GM20431 (cell line): ENCODE data around the gene TCF20.

Experiments
- in situ Hi-C: fragments of 300-500 bp; cut with MseI, MboI; formaldehyde crosslinking; loops from one replicate; pipeline ENCODE4 v1.15.0; 2020; ENCODE audit warnings: low sequenced_read_pairs; ENCODE audit not compliant: unreplicated experiment

TCF20 gene

DNA sequence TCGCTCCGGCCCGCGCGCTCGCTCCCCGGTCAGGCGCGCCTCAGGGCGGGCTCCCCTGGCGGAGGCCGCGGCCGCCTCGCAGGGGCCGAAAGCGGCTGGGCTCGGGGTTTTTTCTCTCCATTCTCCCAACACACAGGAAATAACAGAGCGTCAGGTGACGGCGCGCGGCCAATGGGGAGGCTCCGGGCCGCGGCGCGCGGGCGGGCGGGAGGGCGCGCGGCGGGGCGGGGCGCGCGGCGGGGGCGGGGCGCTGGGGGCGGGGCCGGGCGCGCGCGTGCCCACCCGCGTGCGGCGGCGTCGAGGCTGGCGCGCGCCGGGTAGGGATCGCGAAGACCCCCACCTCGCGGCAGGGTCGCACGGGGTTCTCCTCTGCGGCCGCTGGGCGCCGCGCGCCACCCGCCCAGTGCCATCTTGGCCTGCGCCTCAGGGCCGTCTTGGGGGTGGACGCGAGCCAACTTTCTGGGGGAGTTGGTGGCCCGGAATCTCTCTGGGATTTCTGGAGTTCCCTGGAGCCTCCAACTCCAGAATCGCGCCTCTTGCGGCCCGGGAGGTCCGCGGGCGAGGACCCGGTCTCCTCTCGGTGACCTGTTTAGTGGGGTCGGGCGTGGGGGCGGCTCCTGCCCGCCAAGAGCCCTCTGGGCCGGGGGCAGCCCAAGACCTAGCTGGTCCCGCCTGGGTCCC lies at the start of gene TCF20:
TCF20 (minus strand) TSS at position 144 of the 681 bp plus-strand sequence. CDS start 55,348 bp downstream, outside the sequence.
- in situ Hi-C loops: no loop called here

DNA sequence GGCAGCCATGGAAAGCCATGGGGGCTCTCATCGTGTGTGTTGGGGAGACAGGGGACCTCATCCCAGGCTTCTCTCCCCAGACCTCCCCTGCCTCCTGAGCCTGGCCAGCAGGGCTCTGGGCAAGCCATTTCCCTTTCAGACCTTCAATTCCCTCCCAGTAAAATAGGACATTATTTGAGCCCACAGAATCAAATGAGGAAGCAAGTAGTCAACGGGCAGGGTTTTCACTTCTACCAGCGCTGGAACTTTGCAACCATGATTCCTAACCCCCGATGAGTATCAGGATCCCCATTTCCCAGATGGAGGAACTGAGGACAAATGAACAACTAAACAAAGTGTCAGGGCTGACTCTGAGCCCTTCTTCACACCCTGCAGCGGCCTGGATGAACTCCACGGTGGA lies 48.9 kb upstream of the TCF20 start:
- in situ Hi-C loops: no loop called here

DNA sequence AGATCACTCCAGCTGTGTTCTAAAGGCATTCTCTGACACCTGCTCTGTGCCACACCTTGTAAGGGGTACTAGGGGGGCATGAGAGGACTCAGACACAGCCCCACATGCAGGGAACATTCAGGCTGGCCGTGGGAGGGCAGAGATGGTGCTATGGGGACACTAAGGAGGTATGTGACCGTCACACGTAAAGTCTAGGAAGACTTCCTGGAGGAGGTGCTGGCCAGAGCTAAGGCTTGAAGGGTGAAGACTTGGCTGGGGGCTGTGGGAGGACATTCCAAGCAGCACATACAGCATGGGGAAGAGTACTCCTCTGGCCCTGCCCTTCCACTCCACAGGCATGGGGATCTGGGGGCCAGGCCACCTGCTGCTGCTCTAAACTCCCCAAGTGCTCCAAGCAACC lies 48.5 kb upstream of the TCF20 start:
- in situ Hi-C loops: no loop called here

DNA sequence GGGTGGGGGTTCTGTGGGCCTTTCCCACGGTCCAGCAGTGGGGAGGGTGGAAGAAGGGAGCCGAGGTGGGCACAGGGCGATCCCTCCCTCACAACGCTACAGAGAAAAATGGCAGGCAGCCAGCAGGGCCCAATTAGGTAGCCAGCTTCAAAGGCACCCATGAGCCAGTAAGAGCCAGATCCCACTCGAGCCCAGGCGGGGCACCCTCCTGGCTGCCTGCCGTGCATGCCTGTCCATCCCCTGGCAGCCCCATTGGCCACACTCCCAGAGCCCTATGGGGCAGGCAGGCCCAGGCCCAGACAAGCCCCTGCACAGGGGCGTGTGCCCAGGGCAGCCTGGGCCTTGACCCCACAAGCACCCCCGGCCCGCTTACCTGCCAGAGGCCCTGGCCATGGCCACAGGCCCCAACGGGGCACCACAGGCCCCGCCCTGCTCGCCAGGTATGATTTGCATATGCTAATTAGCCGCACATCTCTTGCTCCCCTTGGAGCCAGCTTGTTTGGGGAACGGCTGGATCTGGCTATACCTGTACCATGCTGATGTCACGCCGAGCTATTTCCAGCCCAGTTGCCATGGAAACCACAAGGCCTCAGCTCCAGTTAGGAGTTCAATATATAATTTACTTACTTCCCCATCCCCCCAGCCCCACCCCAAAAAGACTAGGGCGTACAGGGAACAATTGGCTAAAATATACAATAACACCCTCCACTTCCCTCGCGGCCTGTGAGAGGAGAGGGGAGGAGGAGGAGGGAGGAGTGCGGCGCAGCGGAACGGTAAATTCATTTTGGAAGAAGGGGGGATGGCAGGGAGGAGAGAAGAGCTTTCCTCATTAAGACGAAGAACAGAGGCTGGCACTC lies 47.5 kb upstream of the TCF20 start:
- in situ Hi-C loops: no loop called here

DNA sequence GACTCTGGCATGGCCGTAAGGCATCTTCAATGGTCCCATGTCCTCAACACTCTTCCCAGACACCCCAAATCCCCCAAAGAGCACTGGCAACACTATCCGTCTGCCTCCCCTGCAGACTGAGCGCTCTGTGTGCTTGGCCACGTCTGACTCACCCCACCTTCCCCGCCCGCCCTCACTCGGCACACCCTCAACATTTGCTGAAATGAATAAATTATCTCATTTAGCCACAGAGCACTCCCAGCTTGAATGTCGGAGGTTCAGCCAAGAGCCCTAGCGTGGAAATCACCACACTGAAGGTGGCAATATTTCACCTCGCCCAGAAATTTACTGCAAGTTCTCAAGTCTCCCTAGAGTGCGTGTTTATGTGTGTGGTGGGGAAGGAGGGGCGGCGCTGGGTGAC lies 46.6 kb upstream of the TCF20 start:
- in situ Hi-C loops: no loop called here

DNA sequence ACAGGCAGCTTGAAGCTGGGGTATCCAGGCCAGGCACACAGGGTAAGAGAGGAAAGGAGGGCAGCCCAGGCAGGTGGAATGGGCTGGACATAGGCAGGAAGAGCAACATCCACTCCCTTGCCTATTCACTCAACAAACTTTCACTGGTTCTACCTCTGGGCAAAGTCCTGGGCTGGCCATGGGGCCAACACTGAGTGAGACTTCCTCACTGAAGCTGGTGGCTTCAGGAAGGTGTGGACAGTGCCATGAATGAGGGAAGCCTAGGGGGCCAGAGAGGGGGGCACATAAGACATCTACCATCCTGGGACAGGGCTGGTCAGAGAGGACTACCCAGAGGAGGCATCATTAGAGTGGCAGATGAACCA lies 44.9 kb upstream of the TCF20 start:
- in situ Hi-C loops: no loop called here

DNA sequence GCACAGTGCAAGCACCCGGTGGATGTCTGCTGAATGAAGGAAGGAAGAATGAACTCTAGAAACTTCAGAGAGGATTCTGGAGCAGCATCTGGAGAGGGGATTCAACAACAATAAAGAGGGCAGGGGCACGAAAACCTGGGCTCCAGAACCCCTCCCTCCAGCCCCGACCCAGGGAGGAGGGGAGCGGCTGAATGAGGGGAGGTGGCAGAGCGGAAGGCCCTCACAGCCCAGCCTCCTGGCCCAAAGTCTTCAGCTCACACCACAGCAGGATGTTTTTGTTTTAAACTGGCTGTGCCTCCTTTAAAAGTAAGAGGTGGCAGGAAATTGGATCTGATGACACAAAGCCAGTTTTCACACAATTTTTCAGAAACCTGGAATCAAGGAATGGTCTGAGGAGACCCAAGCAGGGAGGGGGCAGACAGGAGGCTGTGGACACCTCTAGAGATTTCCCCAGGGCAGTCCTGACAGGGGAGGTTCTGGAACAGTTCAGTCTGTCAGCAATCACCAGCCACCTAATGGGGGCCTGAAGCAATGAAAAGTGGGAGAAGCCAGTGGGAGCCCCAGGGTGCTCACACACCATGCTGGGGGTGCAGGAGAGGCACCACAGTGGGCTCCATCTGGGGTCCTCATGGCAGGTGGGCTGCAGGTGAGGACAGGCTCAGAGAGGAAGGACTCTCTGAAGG lies 44.4 kb upstream of the TCF20 start:
- in situ Hi-C loops: no loop called here

DNA sequence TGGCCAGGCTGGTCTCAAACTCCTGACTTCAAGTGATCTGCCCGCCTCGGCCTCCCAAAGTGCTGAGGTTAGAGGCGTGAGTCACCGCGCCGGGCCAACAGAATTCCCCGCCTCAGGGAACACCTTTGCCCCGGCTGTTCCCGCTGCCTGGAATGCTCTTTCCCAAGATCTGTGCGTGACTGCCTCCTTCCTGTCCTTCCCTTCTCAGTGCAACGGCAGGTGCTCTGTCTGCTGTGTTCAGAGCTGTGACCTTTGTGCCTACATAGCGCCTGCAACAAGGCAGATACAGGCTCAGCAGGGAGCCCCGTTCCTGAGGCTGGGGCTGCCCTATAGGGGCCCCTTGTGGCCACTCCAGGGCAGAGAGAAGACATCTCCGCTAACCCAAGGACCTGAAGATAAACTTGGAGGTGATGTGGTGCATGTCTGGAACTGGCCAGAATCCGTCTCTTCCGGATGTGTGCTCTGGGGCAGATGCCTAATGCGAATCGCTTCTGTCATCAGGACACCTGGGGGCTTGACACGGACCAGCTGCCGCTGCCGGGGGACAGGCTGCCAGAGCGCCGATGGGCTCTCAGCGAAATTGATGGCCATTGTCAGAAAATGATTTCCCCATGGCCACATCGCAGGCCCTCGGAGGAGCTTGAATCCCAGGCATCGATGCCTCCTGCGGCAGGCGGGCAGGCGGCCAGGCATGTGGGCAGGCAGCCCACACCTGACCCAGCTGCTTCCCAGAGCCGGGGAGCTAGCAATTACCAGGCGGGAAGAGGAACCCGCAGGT lies 43.5 kb upstream of the TCF20 start:
- in situ Hi-C loops: no loop called here

DNA sequence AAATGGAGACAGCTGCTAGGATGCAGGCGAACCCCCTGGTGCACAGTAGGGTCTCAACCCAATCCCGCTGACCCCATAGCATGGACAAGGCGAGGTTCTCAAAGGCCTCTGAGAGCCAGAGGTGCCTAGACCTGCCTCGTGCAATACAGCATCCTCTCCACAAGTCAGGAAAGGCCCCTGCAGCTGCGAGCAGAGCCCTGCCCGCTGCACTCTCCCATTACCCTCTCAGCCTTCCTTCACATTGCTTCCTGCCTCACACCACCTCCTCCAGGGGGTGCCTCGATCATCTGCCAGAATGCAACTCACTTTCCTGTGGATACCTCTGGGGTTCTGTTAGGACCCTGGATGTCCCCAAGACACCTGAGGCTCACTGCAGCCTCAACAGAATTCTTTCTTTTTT lies 42.8 kb upstream of the TCF20 start:
- in situ Hi-C loops: no loop called here

DNA sequence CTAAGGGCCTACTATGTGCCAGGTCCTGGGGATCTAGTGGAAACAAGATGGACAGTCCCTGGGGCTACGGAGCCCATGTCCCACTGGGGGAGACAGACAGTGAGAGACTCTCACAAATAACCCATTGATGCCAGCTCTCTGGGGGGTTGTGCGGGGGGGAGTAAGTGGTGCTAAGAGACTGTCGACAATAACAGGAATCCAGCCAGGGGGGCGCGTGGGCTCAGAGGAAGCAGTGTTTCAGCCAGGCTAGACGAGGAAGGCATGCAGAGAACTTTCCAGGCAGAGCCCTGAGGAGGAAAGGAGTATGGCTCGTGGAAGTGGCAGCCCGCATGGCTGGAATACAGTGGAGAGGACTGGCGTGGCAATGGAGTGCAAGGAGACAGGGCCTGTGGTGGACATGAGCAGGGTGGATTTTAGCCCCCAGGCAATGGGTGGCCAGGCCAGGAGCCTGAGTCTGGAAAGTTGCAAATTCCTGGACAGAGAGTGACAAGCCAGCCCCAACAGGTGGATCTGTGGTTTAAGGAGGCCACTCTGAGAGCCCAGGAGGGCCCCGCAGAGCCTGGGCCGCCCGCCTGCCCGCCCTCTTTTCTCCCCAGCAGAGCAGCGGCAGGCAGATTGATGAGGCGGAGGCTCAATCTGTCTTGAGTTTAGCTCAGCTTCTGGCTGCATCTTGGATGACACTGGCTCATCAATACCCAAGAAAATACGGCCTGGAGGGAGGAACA lies 40.0 kb upstream of the TCF20 start:
- in situ Hi-C loops: no loop called here

DNA sequence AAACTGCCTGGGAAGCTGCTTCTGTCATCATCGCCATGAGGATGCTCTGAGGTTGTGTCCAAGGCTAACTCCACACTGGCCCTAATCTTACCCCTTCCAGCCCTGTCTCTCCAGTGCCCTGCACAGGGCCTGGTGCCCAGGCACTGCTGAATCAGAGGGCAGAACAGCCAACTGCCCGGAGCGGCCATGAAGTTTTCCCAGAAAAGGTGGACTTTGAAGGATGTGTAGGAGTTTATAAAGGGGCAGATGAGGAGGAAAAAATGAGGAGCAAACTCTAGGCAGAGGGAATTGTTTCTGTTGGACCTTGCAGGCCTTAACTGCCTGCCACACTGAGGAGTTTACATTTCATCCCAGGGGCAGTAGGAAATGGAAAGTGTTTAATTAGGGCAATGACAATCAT lies 39.4 kb upstream of the TCF20 start:
- in situ Hi-C loops: no loop called here

DNA sequence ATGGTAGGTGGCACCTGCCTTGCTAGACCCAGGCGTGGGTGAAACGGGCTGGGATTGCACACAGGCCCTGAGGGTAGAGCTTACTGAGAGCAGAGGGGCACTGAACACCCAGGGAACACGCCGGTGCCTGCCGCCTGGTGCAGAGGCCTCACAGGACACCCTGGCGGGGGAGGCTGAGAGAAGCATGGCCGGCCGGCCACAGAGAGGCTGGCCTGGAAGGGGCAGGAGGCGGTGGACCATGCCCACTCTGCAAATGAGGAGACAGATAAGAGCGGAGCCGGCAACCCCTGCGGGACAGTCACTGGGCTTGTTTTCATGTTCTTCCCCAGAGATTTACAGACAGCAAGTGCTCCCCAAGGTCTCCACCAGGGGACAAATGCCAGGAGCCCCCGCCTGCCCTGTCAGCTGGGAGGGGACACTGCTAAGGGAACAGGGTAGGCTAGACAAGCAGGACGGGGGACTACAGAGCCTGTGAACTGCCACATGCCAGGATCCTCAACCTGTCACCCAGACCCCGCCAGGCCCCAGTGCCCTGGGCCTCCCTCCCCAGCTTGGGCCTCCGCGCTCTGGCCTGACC lies 38.5 kb upstream of the TCF20 start:
- in situ Hi-C loops: no loop called here

DNA sequence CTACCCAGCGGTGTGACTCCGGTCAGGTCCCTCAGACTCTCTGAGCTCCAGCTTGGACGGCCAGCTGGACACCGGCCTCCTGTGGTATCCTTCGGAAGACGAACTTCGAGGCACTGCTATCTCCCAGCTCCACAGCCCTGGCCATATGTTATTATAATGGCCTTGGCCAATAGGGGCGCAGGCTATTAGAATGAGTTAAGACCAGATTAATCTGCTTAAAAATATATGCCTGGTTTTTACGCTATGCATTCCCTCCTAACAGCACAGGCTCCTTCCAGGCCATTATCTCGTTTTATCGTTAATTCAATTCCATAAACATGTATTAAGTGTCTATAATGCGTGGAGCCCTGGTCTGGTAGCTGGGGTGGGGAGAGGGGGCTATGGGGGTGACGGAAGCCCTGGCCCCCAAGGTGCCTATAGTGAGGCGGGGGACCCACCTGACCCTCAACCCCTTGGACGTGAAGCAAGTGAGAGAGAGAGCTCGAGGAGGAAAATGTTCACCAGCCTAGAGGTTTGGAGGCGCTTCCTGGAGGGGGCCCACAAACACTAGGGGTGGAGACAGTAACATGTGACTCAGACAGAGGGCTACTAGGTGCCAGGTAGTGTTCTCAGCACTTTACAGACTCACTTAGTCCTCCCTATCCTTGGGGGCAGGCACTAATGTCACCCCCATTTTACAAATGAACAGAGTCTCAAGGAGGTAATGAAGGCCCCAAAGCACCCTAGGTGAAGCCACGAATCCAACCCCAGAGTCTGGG lies 37.5 kb upstream of the TCF20 start:
- in situ Hi-C loops: no loop called here

DNA sequence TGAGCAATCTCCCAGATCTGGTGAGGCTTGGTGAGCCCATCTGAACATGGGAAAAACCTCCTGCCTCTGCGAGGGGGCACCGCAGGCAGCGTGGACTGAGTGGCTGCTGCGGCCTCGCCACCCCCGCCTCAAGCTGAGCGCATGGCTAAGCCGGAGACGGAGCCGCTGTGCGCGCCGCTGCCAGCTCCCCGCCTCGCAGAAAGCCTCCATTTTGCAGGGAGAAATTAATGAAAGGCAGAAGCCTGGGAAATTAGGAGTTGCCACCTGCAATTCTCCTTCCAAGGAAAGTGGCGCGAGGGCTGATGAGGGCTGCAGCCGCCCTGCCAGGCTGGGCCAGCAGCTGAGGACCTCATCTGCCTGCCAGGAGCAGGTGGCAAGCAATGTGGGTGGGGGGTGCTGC lies 35.6 kb upstream of the TCF20 start:
- in situ Hi-C loops: no loop called here

DNA sequence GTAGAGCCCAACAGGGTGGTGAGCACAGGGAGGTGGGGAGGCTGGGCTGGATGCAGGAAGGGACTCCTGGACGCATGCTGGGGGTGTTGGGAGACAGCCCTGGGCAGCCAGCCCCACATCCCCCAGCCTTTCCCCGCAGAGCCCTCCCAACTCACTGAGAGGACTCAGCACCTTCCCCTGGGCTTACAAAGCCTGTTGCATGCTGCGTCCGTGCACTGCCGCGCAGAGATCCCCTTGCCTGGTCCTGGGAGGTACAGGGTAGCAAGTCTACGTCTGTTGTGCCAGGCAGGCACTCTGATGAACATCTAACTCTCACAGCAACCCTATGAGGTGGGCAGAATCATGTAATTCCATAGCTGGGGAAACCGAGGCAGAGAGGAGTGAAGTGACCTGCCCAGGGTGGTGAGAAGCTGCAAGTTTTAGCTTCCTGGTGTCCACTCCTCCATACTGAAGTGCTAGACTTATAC lies 33.9 kb upstream of the TCF20 start:
- in situ Hi-C loops: no loop called here

DNA sequence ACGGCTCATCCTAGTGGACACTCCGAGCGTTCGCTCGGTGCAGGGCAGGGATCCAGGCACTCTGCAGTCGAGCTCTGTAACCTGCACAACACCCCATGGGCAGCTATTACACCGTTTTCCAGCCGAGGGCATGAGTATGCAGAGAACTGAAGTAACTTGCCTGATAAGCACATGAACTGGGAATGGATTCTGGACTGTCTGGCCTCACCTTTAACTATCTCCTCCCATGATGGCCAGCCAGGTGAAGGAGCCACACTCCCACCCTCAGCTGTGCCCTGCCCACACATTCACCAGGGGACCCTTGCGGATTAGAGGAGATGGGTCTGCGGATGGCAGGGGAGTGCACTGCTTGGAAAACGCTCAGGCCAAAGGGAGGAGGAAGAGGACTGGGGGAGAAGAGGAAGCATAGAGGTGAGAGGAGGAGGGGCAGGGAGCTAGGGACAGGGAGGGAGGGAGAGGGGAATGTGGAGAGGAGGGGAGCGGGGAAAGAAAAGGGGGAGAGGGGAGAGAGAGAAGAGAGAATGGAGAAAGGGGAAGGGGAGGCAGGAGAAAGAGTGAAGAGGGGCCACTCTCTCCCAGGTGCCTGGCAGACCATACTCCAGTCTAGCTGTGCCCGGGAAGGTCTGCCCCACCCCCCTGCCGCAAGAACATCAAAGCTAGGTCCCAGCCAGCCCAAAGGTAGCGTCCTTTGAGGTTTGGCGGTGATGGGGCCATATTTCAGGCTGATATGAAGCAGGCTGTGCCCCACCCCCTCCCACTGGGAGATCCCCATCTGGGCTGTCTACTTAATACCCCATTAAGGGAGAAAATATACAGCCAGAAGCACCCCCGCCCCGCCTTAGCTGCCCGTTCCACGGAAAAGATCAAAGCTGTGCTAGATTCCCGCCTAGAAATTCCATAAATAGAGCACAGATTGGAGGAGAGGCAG lies 33.2 kb upstream of the TCF20 start:
- in situ Hi-C loops: no loop called here

DNA sequence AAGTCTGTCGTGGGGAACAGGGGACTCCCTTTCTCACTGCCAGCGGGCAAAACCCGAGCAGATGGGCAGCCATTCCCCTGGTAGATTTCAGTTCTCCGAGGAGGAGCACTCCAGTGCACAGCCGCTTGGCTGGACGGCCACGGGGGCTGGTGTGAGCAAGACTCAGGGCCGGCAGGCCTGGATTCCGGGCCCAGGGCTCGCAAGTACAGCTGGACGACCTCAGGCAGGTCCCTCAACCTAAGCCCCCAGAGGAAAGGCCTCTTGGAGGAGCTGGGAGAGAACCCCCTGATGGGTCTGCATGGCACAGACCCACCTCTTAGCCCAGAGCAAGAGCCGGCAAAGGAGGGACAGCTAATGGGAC lies 31.3 kb upstream of the TCF20 start:
- in situ Hi-C loops: no loop called here
